HG02588 (cell line): ENCODE data around the gene NHLRC4.

Experiments used
- ATAC-seq: cut with Tn5 transposase; IDR thresholded peaks from one replicate; pipeline ENCODE4 v1.9.1; 2021; ENCODE audit warnings: mild to moderate bottlenecking, moderate library complexity; ENCODE audit not compliant: unreplicated experiment

NHLRC4 gene

DNA sequence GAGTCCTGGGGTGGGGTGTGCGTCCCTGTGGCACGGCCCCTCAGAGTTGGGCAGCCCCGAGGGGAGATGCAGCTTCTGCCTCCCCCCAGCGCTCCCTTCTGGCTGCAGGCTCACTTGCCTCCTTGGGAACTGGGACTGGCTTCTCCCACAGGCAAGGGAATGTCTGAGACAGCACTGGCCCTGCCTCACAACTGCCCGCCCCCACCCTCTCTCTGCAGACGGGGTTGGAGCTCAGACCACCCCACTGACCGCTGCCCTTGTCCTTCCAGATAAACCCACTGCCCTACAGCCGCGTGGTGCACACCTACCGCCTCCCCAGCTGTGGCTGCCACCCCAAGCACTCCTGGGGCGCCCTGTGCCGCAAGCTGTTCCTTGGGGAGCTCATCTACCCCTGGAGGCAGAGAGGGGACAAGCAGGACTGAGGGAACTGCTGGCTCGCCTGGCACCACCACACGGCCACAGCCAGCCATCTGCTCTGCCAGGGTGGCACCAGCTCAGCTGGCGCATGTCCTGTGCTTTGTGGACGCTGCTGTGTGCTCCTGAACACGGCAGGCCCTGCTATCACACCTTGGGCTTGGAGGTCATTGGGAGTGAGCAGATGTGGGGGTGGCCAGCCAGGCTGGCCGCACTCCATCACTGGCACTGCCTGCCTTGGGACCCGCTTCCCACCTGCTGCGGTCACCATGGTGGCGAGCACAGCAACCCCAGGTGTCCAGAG, 16.0 kb downstream of the NHLRC4 start:
- ATAC-seq, result no peak

DNA sequence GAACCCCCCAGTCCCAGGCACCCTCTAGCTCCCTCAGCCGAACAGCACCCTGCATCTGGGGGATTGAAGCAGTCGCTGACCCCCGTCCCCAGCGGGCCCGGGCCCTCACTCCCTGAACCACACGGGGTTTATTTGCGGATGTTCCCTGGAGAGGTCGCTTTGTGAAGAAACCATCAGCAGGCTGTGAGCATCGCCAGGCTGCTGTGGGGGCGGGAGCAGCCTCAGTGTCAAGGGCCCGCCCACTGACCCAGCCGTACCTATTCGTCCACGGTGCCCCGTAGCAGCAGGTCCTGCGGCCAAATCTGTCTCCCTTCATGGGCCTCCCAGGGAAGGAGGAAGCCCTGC, 16.6 kb downstream of the NHLRC4 start:
- no peak for ATAC-seq

DNA sequence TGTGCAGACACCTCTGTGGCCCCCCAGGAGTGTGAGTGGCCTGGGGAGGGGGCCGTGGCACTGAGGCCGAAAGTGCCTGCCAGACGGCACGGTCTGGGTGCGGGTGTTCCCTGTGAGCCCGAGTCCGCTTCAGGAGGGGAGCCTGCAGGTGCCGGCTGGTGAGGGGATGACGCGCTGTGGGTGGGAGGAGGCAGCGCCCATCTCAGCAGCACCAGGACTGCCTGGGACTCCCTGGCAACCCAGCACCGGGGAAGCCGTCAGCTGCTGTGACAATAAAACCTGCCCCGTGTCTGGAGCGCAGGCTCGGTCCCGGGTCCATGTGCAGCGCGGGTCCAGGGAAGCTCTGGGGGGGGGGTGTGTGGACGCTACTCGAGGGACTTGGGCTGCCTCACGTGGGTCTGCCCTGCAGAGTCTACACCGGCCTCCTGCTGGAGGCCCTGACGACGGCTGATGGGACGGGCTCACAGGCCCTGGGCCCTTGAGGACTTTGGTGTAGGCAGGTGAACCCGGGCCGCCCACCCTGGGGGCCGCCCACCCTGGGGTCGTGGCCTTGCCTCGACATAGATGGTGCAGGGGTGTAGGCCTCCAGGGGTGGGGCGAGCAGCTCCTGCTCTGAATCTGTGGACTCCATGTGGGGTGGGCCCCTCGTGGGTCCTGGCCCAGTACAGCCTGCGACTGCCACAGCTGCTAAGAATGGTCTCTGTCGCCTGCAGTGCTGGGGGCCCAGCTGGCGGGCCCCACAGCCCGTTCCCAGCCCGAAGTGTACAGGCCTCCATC, 17.2 kb downstream of the NHLRC4 start:
- ATAC-seq, result no peak

DNA sequence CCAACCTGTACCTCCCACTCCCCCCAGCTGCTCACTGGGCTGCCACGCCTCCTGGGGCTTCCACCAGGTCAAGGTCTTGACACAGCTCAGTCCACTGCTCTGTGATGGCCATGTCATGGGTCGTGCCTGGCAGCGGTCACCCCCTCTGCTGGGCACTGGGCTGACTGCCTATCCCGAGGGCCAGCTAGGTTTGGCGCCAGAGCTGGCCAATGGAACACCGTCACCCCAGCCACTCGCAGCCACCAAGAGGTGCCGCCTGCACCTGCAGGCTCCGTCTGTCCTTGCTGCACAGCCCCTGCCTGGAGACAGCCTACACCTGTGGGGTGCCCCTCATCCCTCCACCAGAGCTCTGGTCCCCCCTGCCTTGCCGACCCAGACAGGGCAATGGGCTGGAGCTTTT, 18.5 kb downstream of the NHLRC4 start:
- no peak for ATAC-seq

DNA sequence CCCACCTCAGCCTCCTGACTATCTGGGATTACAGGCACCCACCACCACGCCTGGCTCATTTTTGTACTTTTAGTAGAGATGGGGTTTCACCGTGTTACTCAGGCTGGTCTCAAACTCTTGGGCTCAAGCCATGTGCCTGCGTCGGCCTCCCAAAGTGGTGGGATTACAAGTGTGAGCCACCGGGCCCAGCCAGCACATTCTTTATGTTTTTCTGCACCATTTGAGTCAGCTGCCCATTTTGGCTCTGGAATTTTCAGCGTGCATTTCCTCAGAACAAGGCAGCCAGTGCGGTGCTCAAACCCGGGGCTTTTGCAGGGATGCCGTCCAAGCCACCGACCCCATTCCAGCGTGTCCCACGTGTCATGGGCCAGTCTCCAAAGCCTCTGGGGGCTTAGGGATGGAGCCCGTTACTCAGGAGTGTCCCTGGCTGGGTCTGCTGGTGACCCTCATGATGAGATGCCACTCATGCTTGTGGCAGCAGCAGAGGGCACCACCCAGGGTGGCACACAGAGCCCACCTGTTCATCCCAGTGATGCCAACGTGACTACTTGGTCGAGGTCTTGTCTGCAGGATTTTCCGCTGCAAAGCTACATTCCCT, 19.3 kb downstream of the NHLRC4 start:
- ATAC-seq, result no peak

DNA sequence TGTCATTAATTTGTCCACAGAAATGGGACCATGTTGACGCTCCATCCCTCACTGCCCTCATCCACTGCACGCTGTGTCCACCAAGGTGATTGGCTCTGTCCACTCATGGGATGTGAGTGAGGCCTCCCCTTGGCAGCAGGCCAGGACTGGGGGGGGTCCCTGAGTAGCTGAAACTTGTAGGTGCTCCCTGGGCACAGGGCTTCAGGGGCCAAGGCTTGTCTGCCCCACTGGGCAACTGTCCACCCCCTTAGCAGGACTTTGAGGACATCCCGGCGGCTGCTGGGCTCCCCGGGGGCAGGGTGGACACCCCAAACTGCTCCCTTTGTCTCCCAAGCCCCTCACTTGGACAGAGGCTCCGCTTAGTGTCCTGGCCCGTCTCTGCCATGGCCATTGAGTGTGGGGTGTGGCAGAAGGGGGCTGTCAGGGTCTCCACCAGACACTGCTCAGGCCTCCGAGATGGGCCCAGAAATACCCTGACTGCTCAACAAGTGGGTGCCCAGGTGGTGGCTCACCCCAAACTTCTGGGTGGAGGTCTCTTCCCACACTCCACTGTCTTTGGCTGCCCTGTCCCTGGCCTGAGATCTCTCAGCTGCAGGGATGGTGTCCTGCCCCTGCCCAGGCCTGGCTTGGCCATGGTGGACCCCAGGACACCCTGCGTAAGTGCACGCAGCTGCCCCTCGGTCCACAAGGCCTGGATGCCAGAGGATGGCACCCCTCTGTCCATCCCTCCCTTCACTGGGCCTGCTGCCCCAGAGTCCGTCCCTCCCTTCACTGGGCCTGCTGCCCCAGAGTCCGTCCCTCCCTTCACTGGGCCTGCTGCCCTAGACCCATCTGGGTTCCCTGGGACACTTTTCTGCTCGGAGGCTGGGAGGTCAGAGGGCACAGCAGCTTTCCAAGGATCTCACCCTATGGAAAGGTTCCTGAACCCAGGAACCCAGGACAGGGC, 20.1 kb downstream of the NHLRC4 start:
- no peak for ATAC-seq

DNA sequence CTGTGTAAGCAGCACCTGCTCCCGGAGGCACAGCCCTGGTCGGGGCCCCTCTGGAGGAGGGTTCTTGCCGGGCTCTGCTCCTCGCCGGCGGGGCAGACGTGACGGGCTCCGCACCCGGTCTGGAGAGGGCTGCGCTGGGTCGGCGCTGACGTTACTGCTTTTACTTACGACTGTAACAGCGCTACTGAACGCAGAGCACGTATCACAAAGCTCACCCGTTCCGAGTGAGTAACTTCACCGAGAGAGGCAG, 21.8 kb downstream of the NHLRC4 start:
- ATAC-seq, result peak; percentile 0

DNA sequence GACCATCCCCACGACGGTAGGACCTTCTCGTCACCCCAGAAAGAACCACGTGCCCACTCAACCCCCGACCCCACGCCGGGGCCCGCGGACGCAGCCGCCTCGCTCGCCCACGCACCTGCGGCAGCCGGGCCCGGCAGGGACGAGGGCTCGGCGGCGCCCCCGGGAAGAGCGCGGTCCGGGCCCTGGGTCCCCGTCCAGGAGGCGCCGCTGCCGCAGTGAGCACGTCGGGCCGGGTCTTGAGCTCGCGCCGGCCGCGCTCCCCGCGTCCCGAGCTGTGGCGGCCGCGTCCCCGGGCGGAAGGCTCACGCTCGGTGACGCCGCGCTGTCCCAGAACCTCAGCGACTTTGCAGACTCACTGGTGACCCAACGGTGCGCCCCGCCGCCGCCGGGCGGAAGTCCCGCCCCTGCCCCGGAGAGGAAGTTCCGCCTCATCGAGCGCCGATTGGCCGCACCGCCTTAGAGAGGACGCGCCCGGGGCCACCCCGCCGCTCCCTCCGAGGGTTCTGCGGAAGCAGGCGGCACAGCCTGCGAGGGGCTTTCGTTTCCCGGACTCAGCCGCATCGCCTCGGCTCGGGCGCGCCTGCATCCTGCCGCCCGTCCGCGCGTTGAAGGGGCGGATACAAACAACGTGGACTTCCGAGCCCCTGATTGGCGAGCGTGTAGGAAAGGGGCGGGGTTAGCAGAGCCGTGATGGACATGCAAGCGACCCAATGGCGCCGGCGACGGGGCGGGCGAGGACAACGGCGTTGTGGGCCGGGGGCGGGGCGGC, 22.3 kb downstream of the NHLRC4 start:
- peak; percentile 66 for ATAC-seq

DNA sequence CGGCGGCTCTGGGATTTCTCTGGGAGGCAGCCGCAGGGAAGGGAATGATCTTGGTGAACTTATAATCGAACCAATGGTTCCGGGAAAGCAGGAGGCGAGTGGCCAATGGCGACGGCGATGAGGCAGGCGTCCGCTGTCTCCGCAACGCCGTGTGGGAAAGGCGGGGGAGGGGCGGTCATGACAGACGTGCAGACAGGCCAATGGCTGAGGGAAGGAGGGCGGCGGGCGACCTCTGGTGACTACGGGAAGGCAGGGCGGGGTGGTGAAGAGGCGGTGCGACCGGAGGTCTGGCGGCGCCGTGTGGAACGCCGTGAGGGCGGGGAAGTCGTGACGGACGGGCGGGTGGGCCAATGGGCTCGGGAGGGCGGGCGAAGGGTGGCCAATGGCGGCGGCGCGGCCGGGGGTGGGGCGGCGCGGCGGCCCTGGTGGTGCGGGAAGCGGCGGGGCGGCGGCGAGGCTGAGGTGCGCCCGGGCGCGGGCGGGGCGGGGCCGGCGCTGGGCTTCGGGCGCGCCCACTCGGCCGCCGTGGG, 22.9 kb downstream of the NHLRC4 start, which contains the start of gene RAB40C:
Gene RAB40C, plus strand, starts transcription at position 409 of the 530 bp plus-strand sequence. CDS start 226 bp downstream, outside the sequence.
- ATAC-seq, result peak; percentile 69

DNA sequence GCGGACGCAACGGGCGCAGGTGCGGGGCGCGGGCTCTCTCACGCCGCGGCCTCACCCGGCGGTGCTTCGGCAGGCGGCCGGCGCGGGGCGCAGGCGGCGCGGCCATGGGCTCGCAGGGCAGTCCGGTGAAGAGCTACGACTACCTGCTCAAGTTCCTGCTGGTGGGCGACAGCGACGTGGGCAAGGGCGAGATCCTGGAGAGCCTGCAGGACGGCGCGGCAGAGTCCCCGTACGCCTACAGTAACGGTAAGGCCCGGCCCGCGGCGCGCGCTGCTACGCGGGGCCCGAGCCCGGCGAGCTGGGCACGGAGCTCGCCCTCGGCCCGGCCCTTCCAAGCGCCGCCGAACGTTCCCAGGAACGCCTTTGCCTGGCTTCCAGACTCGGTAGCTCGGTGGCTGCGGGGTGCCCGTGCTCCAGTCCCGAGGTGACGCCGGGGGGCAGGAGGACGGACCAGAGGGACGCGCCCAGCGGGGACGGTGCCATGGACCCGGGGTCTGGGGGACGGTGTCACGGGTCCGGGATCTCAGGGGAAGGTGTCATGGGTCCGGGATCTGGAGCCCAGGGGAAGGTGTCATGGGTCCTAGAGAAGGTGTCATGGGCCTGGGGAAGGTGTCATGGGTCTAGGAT, 23.5 kb downstream of the NHLRC4 start:
- peak; percentile 0 for ATAC-seq

DNA sequence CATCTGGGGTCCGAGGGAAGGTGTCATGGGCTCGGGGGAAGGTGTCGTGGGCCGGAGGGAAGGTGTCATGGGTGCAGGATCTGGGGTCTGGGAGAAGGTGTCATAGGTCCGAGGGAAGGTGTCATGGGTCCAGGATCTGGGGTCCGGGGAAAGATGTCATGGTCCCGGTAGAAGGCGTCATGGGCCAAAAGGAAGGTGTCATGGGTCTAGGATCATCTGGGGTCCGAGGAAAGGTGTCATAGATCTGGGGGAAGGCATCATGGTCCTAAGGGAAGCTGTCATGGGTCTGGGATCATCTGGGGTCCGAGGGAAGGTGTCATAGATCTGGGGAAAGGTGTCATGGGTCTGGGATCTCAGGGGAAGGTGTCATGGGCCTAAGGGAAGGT, 24.0 kb downstream of the NHLRC4 start:
- no peak for ATAC-seq

DNA sequence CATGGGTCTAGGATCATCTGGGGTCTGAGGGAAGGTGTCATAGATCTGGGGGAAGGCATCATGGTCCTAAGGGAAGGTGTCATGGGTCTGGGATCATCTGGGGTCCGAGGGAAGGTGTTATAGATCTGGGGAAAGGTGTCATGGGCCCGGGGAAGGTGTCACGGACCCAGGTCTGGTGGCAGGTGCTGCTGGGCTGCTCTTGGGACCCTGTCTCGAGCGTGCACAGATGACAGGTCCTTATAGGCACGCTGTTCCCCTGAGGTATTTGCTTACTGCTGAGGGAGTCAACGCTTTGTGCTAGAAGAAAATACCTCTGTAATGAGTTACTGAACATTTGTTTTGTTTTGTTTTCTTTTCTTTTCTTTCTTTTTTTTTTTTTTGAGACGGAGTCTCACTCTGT, 24.4 kb downstream of the NHLRC4 start:
- no peak for ATAC-seq

DNA sequence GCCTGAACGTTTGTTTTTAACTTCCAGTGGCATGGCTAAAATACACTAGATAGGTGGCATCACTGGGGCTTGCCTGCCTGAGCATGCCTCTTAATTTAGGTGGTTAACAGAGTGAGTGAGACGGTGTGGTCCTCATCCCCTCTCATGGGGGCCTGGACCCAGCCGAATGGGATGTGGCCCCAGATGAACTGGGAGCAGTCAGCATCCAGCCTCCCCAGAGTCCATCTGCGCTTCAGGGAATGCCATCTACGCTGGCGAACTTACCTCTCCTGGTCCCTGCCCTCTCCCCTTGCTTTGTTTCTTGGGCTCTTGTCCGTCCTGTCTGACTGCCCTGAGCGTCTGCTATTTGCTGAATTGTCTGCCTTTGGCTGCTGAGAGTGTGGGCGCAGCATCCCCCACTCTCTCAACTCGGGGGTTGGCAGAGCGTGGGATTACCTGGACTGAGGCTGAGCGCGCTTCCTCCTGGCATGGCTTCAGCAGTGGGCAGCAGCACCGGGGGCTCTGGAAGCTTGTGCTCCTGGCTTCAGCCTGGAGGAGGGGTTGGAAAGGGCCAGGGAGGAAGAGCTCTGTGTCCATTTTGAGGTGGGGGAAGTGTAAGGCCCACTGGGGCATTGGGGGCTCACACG, 25.2 kb downstream of the NHLRC4 start:
- ATAC-seq, result no peak

DNA sequence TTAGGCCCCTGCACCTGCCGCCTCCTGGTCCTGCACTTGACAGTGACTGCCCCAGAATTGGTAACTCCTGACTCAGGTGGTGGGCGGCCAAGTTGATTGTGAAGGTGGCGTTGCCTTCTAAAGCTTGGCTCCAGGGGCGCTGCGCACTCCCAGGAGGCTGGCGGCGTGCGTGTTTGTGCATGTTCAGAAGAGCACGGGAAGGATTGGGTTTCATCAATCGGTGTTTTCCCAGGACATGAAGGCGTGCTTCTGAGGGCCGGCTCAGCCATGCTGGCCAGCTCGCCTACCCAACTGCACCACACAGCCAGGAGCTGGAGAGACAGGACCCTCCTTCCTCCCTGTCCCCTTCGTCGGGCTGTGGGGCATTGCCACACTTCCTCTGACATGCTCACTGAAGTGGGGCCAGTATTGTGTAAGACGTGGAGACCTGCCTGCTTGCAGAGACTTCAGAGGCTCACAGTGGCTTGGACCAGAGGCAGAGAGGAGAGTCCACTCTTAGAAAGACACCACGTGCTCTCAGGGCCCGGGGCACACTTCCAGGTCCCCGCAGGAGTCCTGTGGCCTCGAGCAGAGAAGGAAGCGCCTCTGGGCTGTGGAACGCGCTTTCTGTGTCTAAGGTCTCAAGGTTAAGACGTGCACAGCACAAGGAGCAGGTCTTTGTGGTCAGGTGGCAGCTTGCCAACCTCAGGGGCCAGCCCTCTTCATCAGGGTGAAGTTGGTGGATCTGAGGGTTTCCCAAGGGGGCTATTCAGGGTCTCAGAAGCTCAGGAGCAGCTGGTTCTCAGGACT, 25.9 kb downstream of the NHLRC4 start:
- ATAC-seq, result no peak

DNA sequence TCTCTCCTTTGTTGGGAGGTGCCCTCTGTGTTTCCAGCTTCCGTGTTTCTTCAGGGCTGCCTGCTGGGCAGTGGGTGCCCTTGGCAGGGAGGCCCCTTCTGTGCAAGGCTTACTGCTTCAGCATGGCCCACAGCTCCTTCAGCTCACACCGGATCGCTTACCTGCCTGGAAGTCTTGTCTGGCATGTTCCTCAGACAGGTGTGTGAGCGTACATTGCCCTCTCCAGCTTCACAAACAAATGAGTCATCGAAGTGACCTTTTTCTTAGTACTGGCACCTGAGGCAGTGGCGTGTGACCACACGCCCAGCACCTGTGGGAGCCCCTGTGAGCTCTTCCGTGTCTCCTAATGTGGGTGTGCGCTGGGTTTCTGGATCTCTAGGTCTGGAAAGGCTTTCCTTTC, 26.6 kb downstream of the NHLRC4 start:
- ATAC-seq, result no peak

DNA sequence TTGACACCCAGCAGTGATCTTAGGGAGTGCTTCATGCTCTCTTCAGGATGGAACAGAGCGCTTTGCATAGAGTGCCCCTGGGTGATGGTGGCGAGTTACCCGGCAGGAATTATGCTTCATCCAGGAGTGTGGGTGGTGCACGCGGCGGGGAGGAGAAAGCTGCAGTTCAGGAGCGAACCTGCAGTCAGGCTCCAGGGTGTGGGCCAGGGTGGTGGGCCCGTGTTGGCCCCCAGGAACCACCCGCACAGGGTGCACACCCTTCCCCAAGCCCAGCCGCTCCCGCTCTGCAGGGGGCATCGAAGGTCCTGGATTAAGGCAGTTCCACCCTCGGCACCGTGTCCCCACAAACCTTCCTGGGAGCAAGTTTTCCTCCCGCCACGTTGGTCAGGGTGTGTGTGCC, 27.0 kb downstream of the NHLRC4 start:
- no peak for ATAC-seq

DNA sequence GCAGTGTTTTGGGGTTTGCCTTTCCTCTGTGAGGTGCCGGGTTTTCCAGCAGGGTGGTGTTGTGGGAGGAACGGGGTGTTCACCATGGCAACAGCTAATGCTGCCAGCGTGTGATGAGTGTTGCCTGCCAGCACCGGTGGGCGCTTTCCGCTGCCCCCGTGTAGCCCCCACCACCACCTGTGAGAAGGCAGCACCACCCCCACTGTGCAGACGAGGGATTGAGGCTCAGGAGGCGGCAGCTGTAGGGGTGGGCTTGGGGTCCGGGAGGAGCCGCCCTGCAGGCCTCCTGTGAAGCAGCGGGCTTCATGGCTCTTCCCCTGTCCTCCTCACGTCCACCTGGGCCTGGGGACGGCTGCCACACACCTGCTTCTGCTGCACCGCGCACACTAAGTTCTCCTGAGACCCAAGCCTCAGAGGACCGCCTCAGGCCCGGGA, 28.3 kb downstream of the NHLRC4 start:
- ATAC-seq, result no peak

DNA sequence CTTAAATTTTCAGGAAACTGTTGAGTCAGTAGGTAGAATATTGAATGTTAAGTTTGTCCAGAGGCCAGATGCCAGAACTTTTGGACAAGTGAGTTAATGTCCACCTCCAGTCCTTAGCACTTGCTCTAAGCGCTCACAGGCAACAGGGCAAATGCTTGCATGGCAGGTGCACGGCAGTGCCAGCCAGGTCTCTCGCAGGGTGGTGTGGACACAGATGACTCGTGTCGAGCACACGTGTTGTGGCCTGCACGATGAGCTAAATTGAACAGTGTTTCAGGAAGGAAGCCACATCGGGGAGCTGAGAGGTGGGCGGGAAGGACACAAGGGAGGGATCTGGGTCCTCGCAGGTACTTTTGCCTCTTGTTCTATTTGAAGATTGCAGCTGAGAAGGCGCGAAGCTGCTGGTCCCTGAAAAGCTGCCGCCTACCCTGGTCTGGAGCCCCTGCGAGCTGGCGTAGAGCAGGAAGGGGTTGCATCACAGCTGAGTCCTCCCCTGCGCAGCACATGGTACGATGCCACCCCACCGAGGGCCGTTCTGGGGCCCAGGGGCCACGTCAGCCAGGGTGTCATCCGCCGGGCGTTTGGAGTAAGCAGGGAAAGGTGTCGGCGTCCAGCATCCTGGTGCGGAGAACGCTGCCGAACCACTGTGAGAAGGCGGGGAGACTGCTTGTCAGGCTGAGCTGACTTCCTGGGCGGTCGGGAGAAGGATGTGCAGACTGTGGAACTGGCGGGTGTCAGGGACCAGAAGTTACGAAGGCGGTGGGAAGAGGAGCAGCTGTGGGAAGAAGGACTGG, 29.3 kb downstream of the NHLRC4 start:
- ATAC-seq, result no peak
